Mucosa of gallbladder (tissue), 1 donor: ENCODE measurements around the gene PNKD. TPM values are rescaled to one million over a fixed set of nuclear protein-coding genes. Genes with fewer than 3 reads are reported as not detected.

Experiments
- DNase-seq: peaks from one replicate; pipeline ENCODE4 v3.0.0-alpha.2; 2020; ENCODE audit warnings: low spot score
- total RNA-seq: library from RNA; stranded (reverse); gene quantifications from one replicate; pipeline ENCODE4 v1.2.1, GENCODE V29; 2021
- donor health status: DM: no; HTN: no; CAD: no.

The PNKD gene
- 154 TPM for total RNA-seq

GRCh38 chr2:218269900-218270720, at the start of gene PNKD, which contains the start of gene AAMP:
Gene PNKD (plus strand): TSS chr2:218270519. CDS start chr2:218270536, 17 bp downstream.
Gene AAMP (minus strand): TSS chr2:218270137. CDS start chr2:218270086, 51 bp downstream.
- peak; percentile 100 for DNase-seq

DNA sequence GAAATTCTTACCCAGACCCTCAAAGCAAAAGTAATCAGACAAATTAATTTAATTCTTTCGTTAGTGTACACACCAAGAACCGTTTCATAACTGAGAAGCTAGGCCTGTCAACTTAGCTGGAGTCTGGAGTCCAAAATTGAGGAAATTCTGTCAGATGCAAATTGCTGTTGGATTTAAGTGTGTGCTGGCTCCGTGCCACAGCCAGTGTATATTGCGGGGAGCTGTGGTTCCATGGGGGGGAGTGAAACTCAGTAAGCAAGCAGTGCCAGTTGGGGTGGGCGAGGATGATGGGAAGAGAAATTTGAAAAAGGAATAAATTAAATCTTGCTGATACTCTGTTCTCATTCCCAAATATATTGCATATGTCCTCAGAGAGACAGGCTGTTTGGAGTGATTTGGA, 49.3 kb upstream of the PNKD start:
- DNase-seq: no peak

GRCh38 chr2:218223046-218223445, 47.3 kb upstream of the PNKD start:
- no peak for DNase-seq

- no peak for DNase-seq
These were observed 46.1 kb upstream of the PNKD start for GRCh38 chr2:218224186-218224585.

DNA sequence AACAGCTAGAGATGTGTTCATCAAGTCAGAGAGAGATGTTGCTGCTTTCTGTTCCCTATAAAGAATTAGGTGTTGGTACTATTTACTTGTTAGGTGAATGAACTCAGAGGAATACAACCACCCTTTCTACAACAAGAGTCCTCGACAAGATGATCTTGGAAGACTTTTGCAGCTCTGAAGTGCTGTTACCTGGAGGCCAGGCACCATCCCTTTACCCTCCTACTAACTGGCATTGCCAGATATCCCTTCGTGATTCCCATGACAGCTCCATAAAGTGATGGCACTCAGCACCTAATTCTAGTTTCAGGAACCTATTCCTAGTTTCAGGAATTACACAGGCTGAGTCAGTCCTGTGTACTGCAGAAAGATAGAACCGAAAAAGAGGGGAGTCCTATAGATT, 43.4 kb upstream of the PNKD start:
- DNase-seq: no peak

GRCh38 chr2:218228366-218229090, 41.8 kb upstream of the PNKD start:
- DNase-seq: no peak

GRCh38 chr2:218229239-218229638, 41.1 kb upstream of the PNKD start:
- DNase-seq: peak; percentile 40

- DNase-seq: no peak
These were observed 40.5 kb upstream of the PNKD start for GRCh38 chr2:218229851-218230250.

- DNase-seq: peak; percentile 67
These were observed 39.4 kb upstream of the PNKD start for GRCh38 chr2:218230882-218231281.

DNA sequence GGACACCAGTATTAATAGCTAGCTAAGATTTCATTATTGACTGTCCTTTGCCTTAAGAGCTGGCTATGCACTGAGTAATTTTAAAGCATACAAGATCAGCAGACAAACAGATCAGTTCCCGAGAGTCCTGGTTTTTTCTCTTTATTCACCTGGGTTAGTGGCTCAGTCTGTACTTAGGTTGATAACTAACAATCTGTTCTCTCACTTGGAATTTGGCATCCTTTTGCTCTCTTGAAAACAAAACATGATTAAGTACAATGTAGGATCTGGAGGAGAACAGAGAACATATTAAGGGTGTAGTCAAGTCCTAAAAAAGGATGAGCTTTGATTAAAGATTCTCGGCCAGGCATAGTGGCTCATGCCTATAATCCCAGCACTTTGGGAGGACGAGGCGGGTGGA, 36.8 kb upstream of the PNKD start:
- DNase-seq: no peak

- no peak for DNase-seq
These were observed 35.8 kb upstream of the PNKD start for GRCh38 chr2:218234521-218234920.

GRCh38 chr2:218235017-218235416, 35.3 kb upstream of the PNKD start:
- no peak for DNase-seq

GRCh38 chr2:218236829-218237228, 33.5 kb upstream of the PNKD start:
- no peak for DNase-seq

DNA sequence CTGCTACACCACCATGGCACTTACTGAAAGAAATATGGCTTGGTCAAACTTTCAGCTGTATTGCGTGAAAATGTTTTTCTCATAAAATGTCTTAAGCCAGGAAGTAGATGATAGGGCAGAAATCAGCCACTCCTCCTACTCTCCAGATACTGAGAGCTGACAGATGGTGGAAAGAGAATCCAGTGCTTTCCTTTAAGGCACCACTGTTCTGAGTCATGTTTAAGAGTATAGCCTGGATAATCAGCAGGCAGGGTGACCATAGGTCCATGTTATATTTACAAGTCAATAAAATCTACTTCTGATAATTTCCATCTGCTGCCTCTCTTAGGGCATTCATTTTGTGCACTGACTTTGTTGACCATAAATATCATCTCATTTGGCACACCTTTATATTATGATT, 31.4 kb upstream of the PNKD start:
- DNase-seq: no peak

DNA sequence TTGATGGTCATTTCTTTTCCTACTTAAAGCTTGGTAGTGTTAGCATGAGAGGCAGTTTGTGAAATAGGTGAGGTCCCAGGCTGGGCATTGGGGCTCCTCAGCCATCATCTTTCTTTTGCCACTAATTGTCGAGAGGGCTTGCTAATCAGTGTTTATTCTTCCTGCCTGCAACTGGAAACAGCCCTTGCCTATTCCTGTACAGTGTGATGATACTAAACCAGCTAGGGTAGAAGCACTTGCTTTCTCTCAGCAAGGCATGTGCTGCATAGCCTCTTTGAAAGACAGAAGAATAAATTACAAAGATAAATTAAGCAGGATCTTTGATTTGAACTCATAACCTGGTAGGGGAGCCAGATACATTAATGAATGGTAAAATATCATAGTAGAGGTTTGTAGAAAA, 26.1 kb upstream of the PNKD start:
- DNase-seq: no peak

- no peak for DNase-seq
These were observed 25.7 kb upstream of the PNKD start for GRCh38 chr2:218244665-218245064.

GRCh38 chr2:218245214-218245613, 25.1 kb upstream of the PNKD start:
- DNase-seq: no peak

DNA sequence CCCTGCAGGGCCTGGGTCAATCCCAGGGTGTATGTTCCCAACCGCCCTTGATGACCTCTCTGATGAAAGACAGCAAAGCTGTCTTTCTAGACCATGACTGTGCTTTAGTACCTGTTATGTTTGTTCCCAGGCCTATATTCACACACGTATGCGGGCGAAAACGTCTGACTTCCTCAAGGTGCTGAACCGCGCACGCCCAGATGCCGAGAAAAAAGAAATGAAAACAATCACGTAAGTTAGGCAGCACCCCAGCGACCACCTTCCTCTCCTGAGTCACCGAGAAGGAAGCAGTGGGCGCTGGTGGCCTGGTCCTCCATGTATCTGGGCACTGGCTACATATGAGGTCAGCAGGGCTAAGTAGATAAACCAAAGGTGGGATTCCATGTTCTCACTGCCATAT, 20.6 kb upstream of the PNKD start:
- DNase-seq: no peak

GRCh38 chr2:218252509-218253231, 17.6 kb upstream of the PNKD start:
- DNase-seq: no peak

- DNase-seq: no peak
These were observed 17.1 kb upstream of the PNKD start for GRCh38 chr2:218253232-218253625.

- no peak for DNase-seq
These were observed 14.9 kb upstream of the PNKD start for GRCh38 chr2:218255446-218255845.

DNA sequence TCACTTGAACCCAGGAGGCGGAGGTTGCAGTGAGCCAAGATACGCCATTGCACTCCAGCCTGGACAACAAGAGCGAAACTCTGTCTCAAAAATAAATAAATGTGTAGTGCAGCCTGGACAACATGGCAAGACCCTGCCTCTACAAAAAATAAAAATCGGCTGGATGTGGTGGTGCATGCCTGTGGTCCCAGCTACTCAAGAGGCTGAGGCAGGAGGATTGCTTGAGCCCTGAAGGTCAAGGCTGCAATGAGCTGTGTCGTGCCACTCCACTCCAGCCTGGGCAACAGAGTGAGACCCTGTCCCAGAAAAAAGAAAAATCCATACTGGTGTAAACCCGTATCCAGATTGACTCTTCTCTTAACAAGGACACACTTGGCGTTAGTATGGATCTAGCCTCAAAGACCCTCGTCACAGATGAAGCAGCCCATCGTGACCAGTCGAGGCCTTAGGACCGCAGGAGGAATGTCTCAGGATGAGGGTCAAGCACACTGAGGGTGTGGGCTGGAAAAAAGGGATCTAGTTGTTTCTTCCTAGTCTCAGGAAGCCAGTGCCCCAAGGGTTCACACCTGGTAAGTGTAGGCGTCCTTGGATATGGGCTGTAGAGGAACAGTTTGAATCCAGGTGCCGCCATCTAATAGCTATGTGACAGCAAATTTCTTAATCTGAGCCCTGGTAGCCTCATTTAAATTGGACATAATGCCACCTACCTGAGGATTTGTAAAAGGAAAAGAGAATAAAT, 13.5 kb upstream of the PNKD start:
- DNase-seq: no peak
